GM06990 (cell line): ENCODE results near the gene ZNF554.

ENCODE experiments used
- DNase-seq: peaks from one replicate; pipeline ENCODE4 v3.0.0-alpha.2; 2011; ENCODE audit not compliant: insufficient read length; ENCODE audit errors: extremely low read depth
- H3K27me3 ChIP-seq: replicated peaks from 2 replicates; pipeline ENCODE4 v1.6.0; 2011; ENCODE audit warnings: low read length; ENCODE audit not compliant: control insufficient read depth, insufficient read depth
- H3K36me3 ChIP-seq: 2 replicates; pipeline ENCODE4 v1.5.1; 2011; ENCODE audit warnings: low read length; ENCODE audit not compliant: control insufficient read depth, insufficient read depth
- H3K4me3 ChIP-seq: replicated peaks from 2 replicates; pipeline ENCODE4 v1.5.1; 2011; ENCODE audit warnings: low read depth, mild to moderate bottlenecking, control low read depth, low read length
- TF ChIP-seq, protein P1 (sequence below): IDR thresholded peaks from 2 replicates; pipeline ENCODE4 v1.5.1; 2011; ENCODE audit warnings: low read length, control low read depth, mild to moderate bottlenecking, inconsistent platforms; ENCODE audit not compliant: insufficient read depth, poor library complexity, severe bottlenecking

The ZNF554 gene

DNA sequence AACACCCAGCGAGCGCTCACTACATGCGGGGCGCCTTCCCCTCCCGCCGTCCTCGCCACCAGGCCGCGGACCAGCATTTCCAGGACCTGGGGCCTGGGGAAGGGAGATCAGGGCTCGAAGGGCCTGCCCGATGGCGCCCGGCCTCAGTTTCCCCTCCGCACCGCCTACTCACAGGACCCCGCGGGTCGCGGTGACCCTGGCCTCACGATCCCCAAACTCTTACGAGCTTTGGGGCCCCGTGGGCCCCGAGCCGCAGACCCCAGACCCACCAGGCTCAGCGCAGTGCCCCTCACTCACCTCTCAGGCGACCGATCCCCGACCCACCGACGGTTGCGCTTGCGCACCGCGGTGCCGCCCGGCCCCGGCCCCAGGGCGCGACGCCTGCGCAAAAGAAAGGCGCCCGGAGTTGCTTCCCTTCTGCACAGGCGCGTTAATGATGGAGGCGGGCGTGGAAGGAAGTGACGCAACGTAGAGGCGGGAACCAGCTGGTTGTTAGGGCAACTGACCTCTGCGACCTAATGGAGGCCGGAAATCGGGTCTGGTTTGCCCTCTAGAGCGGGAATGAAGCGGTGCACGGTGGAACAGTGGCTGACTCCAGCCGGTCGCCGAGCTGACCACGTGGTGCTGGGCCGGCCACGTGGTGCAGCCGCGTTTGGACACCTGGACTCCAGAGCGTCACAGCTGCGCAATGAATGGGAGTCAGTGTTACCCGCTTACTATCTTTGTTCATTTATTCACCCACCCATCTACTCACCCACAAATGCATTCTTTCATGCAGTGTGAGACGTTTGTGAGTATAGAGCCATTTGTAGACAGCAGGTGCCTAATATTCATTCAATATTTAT is 36.5 kb upstream of the ZNF554 start, which contains the start of gene SGTA:
SGTA (minus strand) TSS at position 338 of the 845 bp plus-strand sequence. CDS start 14,205 bp downstream, outside the sequence.
- Histone ChIP-seq H3K4me3 (peak within 1 kb of the TSS; percentile 98), H3K27me3 (no peaks in the 10 kb centered on the region), H3K36me3 (peaks cover 3% of the 10 kb centered on the region)
- peak; percentile 95 for DNase-seq
- TF ChIP-seq, protein P1, sequence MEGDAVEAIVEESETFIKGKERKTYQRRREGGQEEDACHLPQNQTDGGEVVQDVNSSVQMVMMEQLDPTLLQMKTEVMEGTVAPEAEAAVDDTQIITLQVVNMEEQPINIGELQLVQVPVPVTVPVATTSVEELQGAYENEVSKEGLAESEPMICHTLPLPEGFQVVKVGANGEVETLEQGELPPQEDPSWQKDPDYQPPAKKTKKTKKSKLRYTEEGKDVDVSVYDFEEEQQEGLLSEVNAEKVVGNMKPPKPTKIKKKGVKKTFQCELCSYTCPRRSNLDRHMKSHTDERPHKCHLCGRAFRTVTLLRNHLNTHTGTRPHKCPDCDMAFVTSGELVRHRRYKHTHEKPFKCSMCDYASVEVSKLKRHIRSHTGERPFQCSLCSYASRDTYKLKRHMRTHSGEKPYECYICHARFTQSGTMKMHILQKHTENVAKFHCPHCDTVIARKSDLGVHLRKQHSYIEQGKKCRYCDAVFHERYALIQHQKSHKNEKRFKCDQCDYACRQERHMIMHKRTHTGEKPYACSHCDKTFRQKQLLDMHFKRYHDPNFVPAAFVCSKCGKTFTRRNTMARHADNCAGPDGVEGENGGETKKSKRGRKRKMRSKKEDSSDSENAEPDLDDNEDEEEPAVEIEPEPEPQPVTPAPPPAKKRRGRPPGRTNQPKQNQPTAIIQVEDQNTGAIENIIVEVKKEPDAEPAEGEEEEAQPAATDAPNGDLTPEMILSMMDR, result peak; percentile 54

DNA sequence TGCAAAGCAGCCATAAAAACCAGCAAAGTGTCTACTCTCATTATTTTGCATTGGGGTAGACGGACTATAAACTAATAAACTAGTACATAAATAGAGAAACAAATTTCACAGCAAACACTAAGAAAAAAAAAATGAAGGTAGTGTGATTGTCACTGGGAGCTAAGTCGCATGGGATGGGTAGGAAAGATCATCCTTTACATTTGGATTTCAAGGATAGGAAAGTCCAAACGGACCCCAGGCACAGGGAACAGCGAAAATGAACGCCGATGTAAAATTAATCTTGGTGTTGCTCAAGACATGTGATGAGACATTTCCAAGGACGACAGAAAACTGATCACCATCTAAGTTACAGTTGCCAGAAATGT is 35.9 kb upstream of the ZNF554 start:
- DNase-seq, result no peak
- peaks cover 4% of the 10 kb centered on the region for H3K36me3 ChIP-seq
- no peaks in the 10 kb centered on the region for H3K27me3 ChIP-seq
- peak overlapping the region; percentile 22; the same call in 1 of the 2 replicates for H3K4me3 ChIP-seq
- TF ChIP-seq, protein P1, result no peak

GRCh38 chr19:2785244-2785997 is 34.2 kb upstream of the ZNF554 start, which contains the start of gene THOP1:
Gene THOP1, plus strand, starts transcription at chr19:2785503. Its CDS starts 160 bp downstream, at chr19:2785663.
- Histone ChIP-seq H3K4me3 (peak within 1 kb of the TSS; percentile 96), H3K36me3 (peaks cover 8% of the 10 kb centered on the region), H3K27me3 (no peaks in the 10 kb centered on the region)
- TF ChIP-seq, protein P1, result no peak
- DNase-seq, result peak; percentile 98

GRCh38 chr19:2787115-2787514 is 32.6 kb upstream of the ZNF554 start:
- Histone ChIP-seq H3K4me3 (peak overlapping the region; percentile 17), H3K36me3 (peaks cover 20% of the 10 kb centered on the region), H3K27me3 (no peaks in the 10 kb centered on the region)
- TF ChIP-seq, protein P1, result no peak
- no peak for DNase-seq

- no peak overlapping the region for H3K4me3 ChIP-seq
- H3K36me3 ChIP-seq, result peaks cover 20% of the 10 kb centered on the region
- H3K27me3 ChIP-seq, result no peaks in the 10 kb centered on the region
- no peak for DNase-seq
- TF ChIP-seq, protein P1, result no peak
Measured at GRCh38 chr19:2788237-2788636, 31.4 kb upstream of the ZNF554 start.
